WTC11 (cell line): ENCODE data around the gene CCDC127.

Experiments
- CREM ChIP-seq: sonication (generic); formaldehyde crosslinking; IDR thresholded peaks from 2 replicates; pipeline ENCODE4 v1.8.1; 2022; ENCODE audit warnings: mild to moderate bottlenecking, missing genetic modification reagents, moderate library complexity
- CTCF ChIP-seq: fragments of 200-600 bp; IDR thresholded peaks from 2 replicates; pipeline ENCODE4 v1.8.0; 2022; ENCODE audit warnings: antibody characterized with exemption
- ELF4 ChIP-seq: sonication (generic); formaldehyde crosslinking; IDR thresholded peaks from 2 replicates; pipeline ENCODE4 v1.8.1; 2022; ENCODE audit warnings: low read depth, mild to moderate bottlenecking, moderate library complexity, missing genetic modification reagents

GRCh38 chr5:167982-168660 lies 49.8 kb downstream of the CCDC127 start:
- TF ChIP-seq CREM (no peak), ELF4 (CRISPR knock-in tag) (no peak), CTCF (no peak)
